Mesenteric fat pad (tissue), 1 donor: ENCODE results near the gene ZNF500. TPM values are rescaled to one million over a fixed set of nuclear protein-coding genes. Genes with fewer than 3 reads are reported as not detected.
"Not testable (repeated sequence)": the region's sequence is repeated elsewhere in the genome, so short reads cannot be mapped to it uniquely, and the experiment has no call there.

Experiments used
- DNase-seq: peaks from one replicate; pipeline ENCODE4 v3.0.0-alpha.2; 2020; ENCODE audit warnings: low spot score
- total RNA-seq: library from RNA; stranded (reverse); fragmentation: NEBNext Ultra II Directional; extraction: Animal tissue kit (Norgen Biotek cat#: 25700); gene quantifications from one replicate; pipeline ENCODE4 v1.2.1, GENCODE V29; 2021
- donor health status: DM: yes; HTN: yes; CAD: no.

ZNF500 gene
- total RNA-seq, 1 donor from 2014 or later: 12.4 TPM

DNA sequence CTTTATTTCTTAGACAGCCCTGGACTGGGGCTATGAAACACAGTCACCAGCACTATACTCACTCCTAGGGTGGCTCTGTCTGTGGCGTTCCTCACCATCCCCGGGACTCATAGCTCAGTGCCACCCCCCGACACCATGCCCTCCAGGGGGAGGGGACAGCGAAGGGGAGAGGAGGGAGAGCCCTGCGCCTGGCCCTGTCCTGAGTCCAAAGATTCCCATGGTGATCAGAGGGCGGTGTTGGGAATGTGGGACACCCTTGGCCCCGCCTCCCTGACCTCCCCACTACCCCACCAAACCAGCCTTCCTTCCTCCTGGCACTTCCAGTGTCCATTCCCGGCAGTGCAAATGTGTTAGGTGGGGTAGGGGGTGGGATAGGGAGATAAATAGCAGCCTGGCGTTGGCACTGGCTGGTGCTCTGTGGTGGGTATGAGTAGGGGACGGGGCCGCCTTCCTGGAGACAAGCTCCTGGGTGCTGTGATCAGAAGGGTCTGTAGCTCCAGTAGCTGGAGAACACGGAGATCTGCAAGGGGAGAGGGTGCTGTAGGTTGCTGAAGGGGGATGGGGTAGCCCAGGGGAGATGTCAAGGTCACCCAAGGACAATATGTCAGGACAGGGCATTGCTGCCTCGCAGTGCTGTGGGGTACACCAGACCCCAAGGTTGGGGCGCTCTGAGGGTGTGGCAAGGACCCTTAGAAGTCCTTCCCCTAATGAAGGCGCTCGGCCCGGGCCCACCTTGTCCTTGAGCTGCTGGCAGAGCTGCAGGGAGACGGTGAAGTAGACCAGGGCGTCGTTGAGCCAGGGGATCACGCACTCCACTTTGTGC is 30.2 kb upstream of the ZNF500 start:
- DNase-seq: no peak

DNA sequence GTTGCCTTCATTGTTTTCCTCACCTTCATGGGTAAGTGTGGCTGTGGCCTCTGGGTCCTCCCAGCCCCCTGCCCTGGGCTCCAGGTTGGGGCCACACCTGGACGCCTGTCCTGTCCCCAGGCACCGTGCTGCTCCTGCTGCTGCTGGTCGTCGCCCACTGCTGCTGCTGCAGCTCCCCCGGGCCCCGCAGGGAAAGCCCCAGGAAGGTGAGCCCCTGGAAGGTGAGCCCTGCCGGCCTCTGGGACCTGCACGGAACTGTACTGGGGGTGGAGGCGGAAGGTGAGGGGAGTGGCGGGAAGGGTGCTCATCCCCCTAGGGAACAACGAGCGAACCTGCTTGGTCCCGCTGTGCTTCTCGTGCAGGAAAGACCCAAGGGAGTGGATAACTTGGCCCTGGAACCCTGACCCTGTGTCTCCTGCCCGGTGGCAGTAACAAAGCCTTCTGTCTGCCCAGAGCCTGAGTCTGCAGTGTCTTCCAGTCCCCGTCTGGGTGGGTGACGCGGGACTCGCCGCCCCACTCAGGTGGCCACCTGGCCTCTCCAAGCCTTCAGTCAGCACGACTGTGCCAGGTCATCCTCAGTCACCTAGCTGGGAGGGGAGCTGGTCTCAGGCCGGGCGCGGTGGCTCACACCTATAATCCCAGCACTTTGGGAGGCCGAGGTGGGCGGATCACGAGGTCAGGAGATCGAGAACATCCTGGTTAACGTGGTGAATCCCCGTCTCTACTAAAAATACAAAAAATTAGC is 29.0 kb upstream of the ZNF500 start:
- DNase-seq: no peak

GRCh38 chr16:4795181-4795827 is 28.3 kb upstream of the ZNF500 start, which contains the start of gene SMIM22:
Gene SMIM22 (plus strand): TSS chr16:4795369. CDS start chr16:4795735, 366 bp downstream.
- DNase-seq: no peak

- DNase-seq: no peak
Measured at GRCh38 chr16:4792951-4793513, 26.1 kb upstream of the ZNF500 start.

- DNase-seq: no peak
Measured at GRCh38 chr16:4790871-4791270, 23.9 kb upstream of the ZNF500 start.

DNA sequence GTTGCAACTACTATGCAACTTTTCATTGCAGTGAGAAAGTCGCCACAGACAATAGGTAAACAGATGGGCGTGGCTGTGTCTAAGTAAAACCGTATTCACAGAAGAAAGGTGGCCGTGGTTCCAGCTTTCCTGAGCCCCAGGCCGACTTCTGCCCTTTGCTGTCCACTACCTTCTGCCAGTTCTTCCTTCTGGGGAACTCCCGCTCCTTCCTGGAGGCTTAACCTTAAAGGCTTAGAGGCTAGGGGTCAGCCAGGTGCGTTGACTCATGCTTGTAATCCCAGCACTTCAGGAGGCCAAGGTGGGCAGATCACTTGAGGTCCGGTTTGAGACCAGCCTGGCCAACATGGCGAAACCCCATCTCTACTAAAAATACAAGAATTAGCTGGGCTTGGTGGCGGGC is 23.3 kb upstream of the ZNF500 start:
- DNase-seq: no peak

- DNase-seq: no peak
Measured at GRCh38 chr16:4788910-4789309, 21.9 kb upstream of the ZNF500 start.

DNA sequence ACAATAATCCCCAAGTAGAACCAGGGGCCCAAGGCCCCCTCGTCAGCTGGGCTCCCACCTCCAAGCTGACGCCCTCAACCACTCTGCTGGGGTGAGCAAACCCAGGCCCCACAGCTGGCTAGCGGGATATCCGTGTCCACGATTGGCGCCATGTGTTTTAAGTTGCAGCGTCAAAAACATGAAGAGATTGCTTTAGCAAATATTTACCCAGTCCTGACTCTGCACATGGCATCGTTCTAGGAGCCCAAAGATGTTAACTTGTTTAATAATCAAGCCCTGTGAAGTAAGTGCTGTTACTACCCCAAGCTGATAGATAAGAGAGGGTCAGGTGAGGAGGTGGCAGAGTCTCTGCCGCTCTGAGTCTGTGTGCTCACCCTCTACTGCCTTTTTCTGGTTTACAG is 21.5 kb upstream of the ZNF500 start:
- DNase-seq: no peak

- no peak for DNase-seq
Measured at GRCh38 chr16:4787627-4788482, 20.9 kb upstream of the ZNF500 start, which contains the start of gene SEPTIN12. Gene SEPTIN12 (minus strand): TSS chr16:4788345. CDS start chr16:4787645, 700 bp downstream.

DNA sequence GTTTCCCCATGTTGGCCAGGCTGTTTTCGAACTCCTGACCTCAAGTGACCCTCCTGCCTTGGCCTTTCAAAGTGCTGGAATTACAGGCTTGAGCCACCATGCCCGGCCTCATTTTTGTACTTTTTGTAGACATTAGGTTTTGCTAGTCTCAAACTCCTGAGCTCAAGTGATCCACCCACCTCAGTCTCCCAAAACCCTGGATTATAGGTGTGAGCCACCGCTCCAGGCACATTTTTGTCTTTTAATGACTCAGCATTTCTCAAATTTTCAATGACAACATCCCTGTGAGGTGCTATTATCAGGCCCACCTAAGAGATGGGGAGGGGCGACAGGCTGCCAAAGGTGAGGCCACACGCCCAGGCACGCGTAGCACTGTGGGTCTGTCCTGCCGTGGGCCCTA is 20.1 kb upstream of the ZNF500 start:
- DNase-seq: no peak

DNA sequence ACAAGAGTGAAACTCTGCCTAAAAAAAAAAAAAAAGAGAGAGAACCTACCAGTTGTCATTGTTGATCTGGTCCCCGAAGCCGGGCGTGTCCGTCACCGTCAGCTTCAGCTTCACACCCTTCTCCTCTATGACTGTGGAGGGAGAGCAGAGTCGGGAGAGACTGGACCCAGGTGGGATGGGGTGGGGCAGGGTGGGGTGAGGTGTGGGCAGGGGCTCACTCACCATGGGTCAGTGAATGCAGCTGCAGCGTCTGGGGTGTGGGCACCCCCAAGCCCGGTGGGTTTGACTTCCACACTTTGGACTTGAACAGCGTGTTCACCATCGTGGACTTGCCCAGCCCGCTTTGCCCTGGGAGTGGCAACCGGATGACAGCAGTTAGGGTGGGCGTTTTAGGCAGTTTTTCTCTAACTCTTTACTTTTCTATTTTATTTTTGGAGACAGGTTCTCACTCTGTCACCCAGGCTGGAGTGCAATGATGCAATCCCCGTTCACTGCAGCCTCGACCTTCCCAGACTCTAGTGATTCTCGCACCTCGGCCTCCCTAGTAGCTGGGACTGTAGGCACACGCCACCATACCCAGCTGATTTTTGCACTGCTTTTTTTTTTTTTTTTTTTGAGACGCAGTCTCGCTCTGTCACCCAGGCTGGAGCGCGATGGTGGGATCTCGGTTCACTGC is 18.9 kb upstream of the ZNF500 start:
- DNase-seq: no peak

DNA sequence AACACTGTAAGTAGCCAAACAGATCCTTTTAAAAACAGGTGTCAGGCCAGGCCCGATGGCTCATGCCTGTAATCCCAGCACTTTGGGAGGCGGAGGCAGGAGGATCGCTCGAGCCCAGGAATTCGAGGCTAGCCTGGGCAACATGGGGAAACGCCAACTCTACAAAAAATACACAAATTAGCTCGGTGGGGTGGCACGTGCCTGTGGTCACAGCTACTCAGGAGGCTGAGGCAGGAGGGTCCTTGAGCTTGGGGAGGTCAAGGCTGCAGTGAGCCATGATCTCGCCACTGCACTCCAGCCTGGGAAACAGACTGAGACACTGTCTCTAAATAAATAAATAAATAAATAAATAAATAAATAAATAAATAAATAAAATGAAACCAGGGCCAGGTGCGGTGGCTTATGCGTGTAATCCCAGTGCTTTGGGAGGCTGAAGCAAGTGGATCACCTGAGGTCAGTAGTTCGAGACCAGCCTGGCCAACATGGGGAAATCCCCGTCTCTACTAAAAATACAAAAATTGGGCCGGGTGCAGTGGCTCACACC is 17.6 kb upstream of the ZNF500 start:
- not testable (repeated sequence) for DNase-seq

- DNase-seq: no peak
Measured at GRCh38 chr16:4783951-4784336, 17.0 kb upstream of the ZNF500 start.

DNA sequence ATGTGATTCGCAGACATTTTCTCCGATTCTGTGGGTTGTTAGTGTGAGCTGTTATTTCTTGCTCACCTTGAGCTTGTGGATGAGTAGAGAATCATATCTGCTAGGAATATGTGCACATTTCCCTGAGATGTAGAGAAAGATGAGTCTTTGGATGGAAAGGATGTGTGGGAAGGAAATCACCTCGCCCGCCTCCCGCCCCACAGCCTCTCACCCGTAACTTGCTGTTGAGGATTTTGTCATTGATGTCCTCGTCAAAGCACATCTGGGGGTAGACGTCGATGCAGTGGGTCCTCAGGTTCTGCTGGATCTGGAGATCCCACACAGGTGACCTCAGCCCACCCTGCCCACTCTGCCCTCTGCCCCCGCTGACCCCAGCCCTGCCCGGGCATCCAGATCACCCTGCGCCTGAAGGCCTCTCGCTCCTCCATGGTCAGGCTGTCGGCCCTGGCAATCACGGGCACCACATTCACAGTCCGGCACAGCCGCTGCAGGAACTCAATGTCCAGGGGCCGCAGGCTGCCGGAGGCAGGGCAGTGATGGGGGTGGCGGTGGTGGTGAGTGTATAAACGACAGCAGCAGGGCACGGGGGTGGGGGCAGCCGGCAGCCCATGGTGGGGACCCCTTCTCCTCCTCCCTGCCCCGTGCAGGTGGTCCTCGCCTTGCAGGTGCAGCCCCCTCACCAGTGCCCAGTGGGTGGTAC is 16.4 kb upstream of the ZNF500 start:
- no peak for DNase-seq

DNA sequence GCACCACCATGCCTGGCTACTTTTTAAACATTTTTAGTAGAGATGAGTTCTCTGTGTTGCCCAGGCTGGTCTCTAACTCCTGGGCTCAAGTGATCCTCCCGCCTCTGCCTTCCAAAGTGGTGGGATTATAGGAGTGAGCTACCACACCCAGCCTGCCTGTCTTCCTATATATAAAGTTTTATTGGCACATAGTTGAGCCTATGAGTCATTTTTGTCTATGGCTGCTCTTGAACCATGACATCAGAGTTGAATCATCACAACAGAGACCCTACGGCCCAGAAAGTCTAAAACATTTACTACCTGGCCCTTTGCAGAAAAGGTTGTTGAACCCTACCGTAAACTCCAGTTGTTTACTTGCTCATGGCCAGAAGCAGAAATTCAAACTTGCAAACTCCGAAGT is 13.3 kb upstream of the ZNF500 start:
- DNase-seq: no peak

GRCh38 chr16:4778050-4778392 is 11.1 kb upstream of the ZNF500 start:
- no peak for DNase-seq

- no peak for DNase-seq
Measured at GRCh38 chr16:4777339-4778049, 10.5 kb upstream of the ZNF500 start.

GRCh38 chr16:4776141-4776705 is 9.3 kb upstream of the ZNF500 start:
- no peak for DNase-seq
